Measurements from ENCODE around the gene EFCC1. TPM values are rescaled to one million over a fixed set of nuclear protein-coding genes. Genes with fewer than 3 reads are reported as not detected.

The EFCC1 gene
- total RNA-seq, 1 donor from 2014 or later, result 0.67 TPM

DNA sequence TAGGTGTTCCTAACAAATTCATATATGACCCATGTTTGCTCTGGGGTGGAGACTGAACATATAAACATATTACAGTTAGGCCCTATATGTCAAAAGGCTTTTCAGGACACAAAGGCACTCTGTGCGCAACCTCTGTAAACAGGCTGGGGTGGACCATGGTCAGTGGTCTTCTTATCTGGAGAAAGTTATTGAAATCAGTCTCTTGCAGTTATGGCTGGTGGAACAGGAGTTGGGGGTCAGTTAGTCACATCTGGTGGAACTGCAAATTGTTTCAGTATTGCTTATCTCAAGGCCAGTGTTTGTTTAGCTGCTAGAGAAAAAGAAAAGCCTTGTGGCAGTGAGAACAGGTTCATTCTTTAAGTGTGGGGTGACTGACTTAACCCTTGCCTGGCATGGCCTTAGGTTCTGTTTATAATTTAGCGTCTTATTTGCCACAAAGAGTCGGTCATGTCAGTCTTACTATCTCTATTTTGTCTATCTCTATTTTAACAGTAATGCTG, 53.6 kb downstream of the EFCC1 start:
- H3K9me3 Mint-ChIP-seq, result no peaks in the 10 kb centered on the region
- H3K36me3 Mint-ChIP-seq, result no peaks in the 10 kb centered on the region
- no peak for DNase-seq (ENCODE audit: low spot score in 2 of 2, unreplicated experiment in 2 of 2)
- TF ChIP-seq, protein P1, sequence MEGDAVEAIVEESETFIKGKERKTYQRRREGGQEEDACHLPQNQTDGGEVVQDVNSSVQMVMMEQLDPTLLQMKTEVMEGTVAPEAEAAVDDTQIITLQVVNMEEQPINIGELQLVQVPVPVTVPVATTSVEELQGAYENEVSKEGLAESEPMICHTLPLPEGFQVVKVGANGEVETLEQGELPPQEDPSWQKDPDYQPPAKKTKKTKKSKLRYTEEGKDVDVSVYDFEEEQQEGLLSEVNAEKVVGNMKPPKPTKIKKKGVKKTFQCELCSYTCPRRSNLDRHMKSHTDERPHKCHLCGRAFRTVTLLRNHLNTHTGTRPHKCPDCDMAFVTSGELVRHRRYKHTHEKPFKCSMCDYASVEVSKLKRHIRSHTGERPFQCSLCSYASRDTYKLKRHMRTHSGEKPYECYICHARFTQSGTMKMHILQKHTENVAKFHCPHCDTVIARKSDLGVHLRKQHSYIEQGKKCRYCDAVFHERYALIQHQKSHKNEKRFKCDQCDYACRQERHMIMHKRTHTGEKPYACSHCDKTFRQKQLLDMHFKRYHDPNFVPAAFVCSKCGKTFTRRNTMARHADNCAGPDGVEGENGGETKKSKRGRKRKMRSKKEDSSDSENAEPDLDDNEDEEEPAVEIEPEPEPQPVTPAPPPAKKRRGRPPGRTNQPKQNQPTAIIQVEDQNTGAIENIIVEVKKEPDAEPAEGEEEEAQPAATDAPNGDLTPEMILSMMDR (IDR thresholded peaks at IDR 0.05; ENCODE audit: unreplicated experiment), result no peak
- no peak overlapping the region for H3K27ac Mint-ChIP-seq
- H3K4me3 Mint-ChIP-seq, result no peak overlapping the region
- peaks cover 13% of the 10 kb centered on the region for H3K4me1 Mint-ChIP-seq
- peaks cover 2% of the 10 kb centered on the region for H3K27me3 Mint-ChIP-seq (ENCODE audit: low read depth)

DNA sequence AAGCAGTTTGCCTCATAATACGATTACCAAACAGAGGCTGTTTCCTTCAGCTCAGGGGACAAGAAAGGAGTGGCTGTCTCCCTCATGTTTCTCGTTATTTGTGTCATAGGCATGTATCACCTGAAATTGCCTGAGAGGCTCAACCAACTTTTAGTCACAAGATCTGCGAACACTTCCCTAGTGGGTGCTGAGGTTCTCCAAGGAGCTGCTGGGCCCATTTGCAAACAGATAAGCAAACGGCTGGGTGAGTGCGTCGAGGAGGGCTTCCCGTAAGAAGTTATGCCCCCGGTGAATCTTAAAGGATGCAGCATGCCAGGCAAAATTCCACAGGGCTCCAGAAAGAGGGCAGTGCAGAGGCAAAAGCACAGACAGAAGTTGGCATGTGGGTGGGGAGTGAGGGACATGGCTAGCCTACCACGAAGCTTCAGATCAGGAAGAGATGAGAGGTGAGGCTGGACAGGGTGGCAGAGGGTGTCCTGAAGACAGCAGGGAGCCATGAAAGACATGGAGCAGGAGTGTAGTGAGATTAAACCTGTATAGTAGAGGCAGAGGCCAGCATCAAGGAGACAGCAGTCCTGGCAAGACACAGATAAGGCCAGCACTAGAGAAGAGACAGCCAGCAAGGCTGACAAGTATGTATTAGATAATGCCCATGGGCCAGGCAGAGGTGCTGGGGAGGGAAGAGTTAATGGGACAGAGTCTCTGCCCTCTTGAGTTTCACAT, 55.5 kb downstream of the EFCC1 start:
- TF ChIP-seq, protein P1 (IDR thresholded peaks at IDR 0.05; ENCODE audit: unreplicated experiment), result no peak
- DNase-seq (ENCODE audit: low spot score in 2 of 2, unreplicated experiment in 2 of 2), result no peak
- no peak overlapping the region for H3K27ac Mint-ChIP-seq
- no peak overlapping the region for H3K4me3 Mint-ChIP-seq
- peaks cover 13% of the 10 kb centered on the region for H3K4me1 Mint-ChIP-seq
- H3K27me3 Mint-ChIP-seq (ENCODE audit: low read depth), result peaks cover 2% of the 10 kb centered on the region
- H3K9me3 Mint-ChIP-seq, result no peaks in the 10 kb centered on the region
- H3K36me3 Mint-ChIP-seq, result no peaks in the 10 kb centered on the region

GRCh38 chr3:129057249-129057648, 56.1 kb downstream of the EFCC1 start:
- Mint-ChIP-seq H3K4me3 (no peak overlapping the region), H3K4me1 (peaks cover 10% of the 10 kb centered on the region), H3K27ac (no peak overlapping the region), H3K27me3 (ENCODE audit: low read depth) (peaks cover 2% of the 10 kb centered on the region), H3K9me3 (no peaks in the 10 kb centered on the region), H3K36me3 (no peaks in the 10 kb centered on the region)
- TF ChIP-seq, protein P1 (IDR thresholded peaks at IDR 0.05; ENCODE audit: unreplicated experiment), result no peak
- no peak for DNase-seq (ENCODE audit: low spot score in 2 of 2, unreplicated experiment in 2 of 2)

DNA sequence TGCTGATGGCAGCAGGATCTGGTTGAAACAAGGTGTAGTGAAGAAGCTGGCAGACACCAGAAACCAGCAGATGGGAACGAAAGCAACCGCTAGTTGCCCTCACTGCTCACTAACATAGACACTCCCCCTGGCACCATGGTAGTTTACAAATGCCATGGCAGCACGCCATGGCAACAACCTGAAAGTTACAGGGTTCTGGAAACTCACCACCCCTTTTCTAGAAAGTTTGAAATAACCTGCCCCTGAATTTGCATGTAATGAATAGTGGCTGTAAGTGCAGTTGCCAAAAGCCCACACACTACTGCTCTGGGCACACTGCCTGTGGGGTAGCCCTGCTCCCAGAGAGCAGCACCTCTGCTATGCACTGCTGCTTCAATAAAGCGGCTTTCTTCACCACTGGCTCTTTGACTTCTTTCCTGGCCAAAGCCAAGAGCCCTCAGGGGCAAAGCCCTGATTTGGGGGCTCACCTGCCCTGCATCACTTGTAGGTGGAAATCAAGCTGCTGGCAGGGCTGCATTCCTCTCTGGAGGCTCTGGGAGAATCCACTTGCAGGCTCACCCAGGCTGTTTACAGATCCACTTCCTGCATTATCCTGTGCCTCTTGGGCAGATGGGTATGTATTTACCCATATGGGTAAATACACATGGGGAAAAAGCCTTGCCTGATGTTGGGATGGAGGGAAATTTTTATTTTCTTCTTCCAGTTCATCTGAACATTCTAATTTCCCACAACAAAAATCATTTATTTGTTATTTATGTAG, 57.5 kb downstream of the EFCC1 start:
- Mint-ChIP-seq H3K4me3 (no peak overlapping the region), H3K36me3 (no peaks in the 10 kb centered on the region), H3K27ac (no peak overlapping the region), H3K27me3 (ENCODE audit: low read depth) (peaks cover 2% of the 10 kb centered on the region), H3K9me3 (no peaks in the 10 kb centered on the region), H3K4me1 (peaks cover 1% of the 10 kb centered on the region)
- TF ChIP-seq, protein P1 (IDR thresholded peaks at IDR 0.05; ENCODE audit: unreplicated experiment), result no peak
- no peak for DNase-seq (ENCODE audit: low spot score in 2 of 2, unreplicated experiment in 2 of 2)

DNA sequence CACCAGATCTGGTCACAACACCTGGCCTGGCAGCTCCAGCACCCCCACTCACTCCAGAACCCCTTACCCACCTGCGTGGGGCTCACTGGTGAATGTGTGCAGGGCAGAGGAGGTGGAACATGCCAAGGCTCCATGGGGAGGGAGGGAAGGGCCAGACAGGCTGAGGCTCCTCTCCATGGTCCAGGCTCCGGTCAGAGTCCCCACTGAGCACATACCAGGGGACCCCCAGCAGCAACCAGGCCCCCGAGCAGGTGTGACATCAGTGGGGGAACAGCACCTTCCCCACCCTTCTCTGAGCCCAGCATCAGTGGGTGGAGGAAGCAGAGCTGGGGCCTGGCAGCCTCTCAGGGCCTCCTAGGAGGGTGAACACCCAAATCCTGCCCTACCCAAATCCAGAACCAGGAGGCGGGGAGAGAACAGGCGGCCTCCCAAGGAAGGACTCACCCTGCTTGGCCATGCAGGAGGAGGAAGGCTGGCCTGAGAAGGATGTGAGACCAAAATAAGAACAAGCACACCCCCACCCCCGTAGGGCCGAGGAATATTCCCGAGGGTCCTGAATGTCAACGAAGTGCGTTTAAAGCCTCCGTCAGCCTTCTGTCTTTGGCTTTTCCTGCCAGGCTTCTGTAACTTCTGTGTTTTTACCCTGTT, 58.3 kb downstream of the EFCC1 start:
- Mint-ChIP-seq H3K36me3 (no peaks in the 10 kb centered on the region), H3K4me3 (no peak overlapping the region), H3K27me3 (ENCODE audit: low read depth) (peaks cover 2% of the 10 kb centered on the region), H3K4me1 (no peaks in the 10 kb centered on the region), H3K9me3 (no peaks in the 10 kb centered on the region), H3K27ac (no peak overlapping the region)
- TF ChIP-seq, protein P1 (IDR thresholded peaks at IDR 0.05; ENCODE audit: unreplicated experiment), result no peak
- no peak for DNase-seq (ENCODE audit: low spot score in 2 of 2, unreplicated experiment in 2 of 2)
